B cell (primary cell): Measurements from ENCODE around the gene MTHFD1.

Experiments used
- EZH2 ChIP-seq: IDR thresholded peaks from 2 replicates; pipeline ENCODE4 v1.6.1; 2012; ENCODE audit warnings: borderline replicate concordance, low read depth, mild to moderate bottlenecking, moderate library complexity, low read length; ENCODE audit not compliant: insufficient read depth, poor library complexity, severe bottlenecking
- TF ChIP-seq, protein P1 (sequence below): fragments of 200-600 bp; IDR thresholded peaks from one replicate; pipeline ENCODE4 v1.8.0; 2022; ENCODE audit warnings: antibody characterized with exemption, mild to moderate bottlenecking

DNA sequence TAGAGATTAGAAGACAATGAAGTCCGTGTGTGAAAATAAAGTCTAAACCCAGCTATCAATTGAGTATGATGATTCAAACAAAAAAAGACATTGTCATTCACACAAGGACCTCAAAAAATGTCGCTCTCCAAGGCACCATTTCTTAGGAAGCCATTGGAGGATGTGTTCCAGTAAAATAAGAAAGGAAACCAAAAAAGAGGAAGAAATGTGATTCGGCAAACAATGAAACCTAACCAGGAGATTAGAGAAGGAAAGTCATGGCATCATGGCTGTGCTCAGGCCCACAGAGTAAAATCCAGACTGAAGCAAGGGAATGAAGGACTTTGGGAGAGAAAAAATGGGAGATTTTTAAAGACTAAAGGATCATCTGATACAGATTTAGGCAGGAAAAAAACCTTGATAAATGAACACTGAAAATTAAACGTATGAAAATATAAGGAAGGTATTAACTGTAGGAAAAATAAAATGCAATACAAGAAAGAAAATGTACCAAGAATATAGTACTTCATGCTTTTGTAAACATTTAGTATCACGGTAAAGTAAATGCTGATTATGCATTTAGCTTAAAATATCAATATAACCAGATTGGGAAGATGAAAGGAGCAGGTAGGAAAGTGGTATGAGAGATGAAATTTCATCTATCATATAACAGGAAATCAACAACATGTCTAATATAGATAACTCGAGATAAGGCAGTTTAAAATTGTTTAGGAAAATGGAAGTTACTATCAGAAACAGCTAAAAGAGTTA, 38.2 kb upstream of the MTHFD1 start:
- TF ChIP-seq, protein P1, sequence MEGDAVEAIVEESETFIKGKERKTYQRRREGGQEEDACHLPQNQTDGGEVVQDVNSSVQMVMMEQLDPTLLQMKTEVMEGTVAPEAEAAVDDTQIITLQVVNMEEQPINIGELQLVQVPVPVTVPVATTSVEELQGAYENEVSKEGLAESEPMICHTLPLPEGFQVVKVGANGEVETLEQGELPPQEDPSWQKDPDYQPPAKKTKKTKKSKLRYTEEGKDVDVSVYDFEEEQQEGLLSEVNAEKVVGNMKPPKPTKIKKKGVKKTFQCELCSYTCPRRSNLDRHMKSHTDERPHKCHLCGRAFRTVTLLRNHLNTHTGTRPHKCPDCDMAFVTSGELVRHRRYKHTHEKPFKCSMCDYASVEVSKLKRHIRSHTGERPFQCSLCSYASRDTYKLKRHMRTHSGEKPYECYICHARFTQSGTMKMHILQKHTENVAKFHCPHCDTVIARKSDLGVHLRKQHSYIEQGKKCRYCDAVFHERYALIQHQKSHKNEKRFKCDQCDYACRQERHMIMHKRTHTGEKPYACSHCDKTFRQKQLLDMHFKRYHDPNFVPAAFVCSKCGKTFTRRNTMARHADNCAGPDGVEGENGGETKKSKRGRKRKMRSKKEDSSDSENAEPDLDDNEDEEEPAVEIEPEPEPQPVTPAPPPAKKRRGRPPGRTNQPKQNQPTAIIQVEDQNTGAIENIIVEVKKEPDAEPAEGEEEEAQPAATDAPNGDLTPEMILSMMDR = no peak
- no peak for TF ChIP-seq EZH2
